HG03439 (cell line): ENCODE measurements around the gene ZNF784.

ENCODE experiments used
- ATAC-seq: cut with Tn5 transposase; IDR thresholded peaks from one replicate; pipeline ENCODE4 v1.9.1; 2021; ENCODE audit warnings: mild to moderate bottlenecking, moderate library complexity; ENCODE audit not compliant: unreplicated experiment

ZNF784 gene

GRCh38 chr19:55622242-55622969 lies 2.0 kb downstream of the ZNF784 start:
- no peak for ATAC-seq

- ATAC-seq = no peak
Measured at GRCh38 chr19:55621673-55622231, 2.6 kb downstream of the ZNF784 start.

- ATAC-seq = no peak
Measured at GRCh38 chr19:55621205-55621672, 3.1 kb downstream of the ZNF784 start.

DNA sequence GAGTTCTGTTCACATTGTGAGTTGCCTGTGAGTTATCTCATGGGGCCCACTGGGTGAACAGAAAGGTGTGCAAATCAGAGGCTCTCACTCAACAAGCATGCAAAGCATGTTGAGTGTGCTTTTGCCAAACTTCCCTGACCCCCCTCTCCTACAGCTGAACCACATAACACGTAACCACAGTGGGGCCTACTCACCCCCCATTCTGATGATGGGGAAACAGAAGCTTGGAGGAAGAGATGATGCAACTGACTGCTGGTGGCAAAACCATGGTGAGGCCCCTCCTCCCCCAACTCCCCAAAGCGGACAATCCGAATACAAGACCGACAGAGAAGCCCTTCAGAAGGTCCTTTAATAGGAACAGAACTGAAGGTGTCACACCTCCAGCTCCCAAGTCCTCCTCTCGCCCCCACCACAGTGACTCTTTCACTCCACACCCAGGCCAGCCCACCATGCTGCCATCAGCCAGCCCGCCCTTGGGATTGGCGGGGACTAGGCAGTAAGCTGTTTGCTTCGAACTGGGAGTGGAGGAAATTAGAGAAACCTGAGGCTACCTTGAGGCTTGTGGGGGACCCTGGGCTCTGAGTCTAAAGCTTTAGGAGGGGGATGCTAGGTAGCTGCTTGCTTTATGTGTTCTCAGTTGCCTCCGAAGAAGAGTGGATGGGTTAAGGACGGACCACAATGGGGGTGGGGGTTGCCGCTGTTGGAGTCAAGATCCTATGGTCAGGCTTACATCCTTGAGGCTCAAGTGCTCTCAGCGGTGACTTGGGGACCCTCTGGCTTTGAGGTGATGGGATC lies 3.8 kb downstream of the ZNF784 start:
- ATAC-seq = no peak

DNA sequence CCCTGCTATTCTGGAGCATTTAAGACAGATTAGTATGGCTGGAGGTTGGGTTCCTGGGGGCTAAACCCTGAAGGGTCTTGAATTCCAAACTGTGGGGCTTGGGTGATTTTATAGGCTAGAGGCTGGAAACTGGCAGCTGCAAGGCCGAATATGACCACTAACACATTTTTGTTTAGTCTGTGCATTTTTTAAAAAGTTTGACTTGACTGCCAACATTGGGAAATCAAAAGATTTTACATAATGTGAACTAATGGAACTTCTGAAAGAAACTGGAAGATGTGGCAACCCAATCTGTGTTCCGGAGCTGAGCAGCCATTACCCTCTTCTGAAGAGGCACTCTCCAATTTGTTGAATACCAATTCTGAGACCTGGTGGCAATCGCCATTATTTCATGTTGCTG lies 5.1 kb downstream of the ZNF784 start:
- no peak for ATAC-seq

DNA sequence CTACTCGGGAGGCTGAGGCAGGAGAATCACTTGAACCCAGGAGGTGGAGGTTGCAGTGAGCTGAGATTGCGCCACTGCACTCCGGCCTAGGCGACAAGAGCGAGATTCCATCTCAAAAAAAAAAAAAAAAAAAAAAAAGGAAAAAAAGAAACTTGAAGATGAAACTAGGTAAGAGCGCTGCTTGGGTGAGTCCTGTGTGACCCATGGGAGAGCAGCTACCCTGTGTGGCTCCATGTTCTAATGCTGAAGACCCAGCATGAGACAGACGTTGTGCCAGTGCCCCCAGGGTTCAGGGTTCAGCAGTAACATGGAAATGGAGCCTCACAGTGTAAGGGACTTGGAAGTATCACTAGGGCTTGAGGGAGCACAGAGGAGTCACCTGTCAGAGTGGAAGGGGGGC lies 5.9 kb downstream of the ZNF784 start:
- ATAC-seq = no peak

GRCh38 chr19:55617426-55617825 lies 6.9 kb downstream of the ZNF784 start:
- no peak for ATAC-seq

- no peak for ATAC-seq
Measured at GRCh38 chr19:55616395-55616875, 7.9 kb downstream of the ZNF784 start.

GRCh38 chr19:55615543-55616394 lies 8.6 kb downstream of the ZNF784 start:
- ATAC-seq = no peak

DNA sequence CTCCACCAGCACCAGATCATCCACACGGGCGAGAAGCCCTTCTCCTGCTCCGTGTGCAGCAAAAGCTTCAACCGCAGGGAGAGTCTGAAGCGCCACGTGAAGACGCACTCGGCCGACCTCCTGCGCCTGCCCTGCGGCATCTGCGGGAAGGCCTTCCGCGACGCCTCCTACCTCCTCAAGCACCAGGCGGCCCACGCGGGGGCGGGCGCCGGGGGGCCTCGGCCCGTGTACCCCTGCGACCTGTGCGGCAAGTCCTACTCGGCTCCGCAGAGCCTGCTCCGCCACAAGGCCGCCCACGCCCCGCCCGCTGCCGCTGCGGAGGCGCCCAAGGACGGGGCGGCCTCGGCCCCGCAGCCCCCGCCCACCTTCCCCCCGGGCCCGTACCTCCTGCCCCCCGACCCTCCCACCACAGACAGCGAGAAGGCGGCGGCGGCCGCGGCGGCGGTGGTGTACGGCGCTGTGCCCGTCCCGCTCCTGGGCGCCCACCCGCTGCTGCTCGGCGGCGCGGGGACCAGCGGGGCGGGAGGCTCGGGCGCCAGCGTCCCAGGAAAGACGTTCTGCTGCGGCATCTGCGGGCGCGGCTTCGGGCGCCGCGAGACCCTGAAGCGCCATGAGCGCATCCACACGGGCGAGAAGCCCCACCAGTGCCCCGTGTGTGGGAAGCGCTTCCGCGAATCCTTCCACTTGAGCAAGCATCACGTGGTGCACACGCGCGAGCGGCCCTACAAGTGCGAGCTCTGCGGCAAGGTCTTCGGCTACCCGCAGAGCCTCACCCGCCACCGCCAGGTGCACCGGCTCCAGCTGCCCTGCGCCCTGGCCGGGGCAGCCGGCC lies 9.4 kb downstream of the ZNF784 start:
- ATAC-seq = no peak

DNA sequence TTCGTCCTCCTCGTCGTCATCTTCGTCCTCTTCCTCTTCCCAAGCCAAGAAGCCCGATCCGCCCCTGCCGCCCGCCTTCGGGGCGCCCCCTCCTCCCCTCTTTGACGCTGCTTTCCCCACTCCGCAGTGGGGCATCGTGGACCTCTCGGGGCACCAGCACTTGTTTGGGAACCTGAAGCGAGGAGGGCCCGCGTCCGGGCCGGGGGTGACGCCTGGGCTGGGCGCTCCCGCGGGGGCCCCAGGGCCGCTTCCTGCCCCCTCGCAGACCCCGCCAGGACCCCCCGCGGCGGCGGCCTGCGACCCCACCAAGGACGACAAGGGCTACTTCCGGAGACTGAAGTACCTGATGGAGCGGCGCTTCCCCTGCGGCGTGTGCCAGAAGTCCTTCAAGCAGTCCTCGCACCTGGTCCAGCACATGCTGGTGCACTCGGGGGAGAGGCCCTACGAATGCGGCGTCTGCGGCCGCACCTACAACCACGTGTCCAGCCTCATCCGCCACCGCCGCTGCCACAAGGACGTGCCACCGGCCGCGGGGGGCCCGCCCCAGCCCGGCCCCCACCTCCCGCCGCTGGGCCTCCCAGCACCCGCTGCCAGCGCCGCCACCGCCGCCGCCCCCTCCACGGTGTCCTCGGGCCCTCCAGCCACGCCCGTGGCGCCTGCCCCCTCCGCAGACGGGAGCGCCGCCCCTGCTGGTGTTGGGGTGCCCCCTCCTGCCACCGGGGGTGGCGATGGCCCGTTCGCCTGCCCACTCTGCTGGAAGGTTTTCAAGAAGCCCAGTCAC lies 10.2 kb downstream of the ZNF784 start:
- no peak for ATAC-seq

DNA sequence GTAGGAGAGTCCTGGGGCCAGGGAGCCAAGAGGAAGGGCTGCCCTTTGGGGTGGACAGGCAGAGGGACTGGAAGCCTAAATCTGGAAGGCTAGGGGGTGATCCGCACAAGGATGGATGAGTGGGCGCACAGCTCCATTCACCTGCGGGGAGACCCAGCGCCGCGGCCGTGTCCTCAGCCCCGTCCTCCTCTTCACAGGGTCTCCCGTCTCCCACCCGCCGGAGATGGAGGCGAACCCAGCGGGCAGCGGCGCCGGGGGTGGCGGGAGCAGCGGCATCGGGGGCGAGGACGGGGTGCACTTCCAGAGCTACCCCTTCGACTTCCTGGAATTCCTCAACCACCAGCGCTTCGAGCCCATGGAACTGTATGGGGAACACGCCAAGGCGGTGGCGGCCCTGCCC lies 11.0 kb downstream of the ZNF784 start:
- no peak for ATAC-seq

GRCh38 chr19:55611983-55612645 lies 12.3 kb downstream of the ZNF784 start:
- no peak for ATAC-seq

GRCh38 chr19:55611300-55611982 lies 12.9 kb downstream of the ZNF784 start:
- no peak for ATAC-seq

GRCh38 chr19:55609326-55609725 lies 15.0 kb downstream of the ZNF784 start:
- ATAC-seq = no peak

- no peak for ATAC-seq
Measured at GRCh38 chr19:55606817-55607216, 17.5 kb downstream of the ZNF784 start.

DNA sequence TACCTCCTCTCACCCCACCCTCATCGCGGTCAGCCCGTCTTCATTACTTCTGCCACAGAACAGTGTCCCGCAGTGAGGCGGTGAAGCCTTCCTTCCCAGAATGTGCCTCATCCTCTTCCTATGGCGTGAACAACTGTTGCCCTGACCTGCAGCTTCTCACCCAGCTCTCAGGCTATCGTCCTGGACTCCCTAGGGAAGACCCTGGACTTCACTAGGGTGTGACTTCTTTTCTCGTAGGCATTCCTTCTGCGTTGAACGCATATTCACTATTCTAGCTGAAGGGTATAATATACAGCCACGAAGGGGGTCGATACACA lies 17.9 kb downstream of the ZNF784 start:
- no peak for ATAC-seq
